Heart left ventricle (tissue), 16 donors: ENCODE data around the gene MAP3K4. TPM values are rescaled to one million over a fixed set of nuclear protein-coding genes. Genes with fewer than 3 reads are reported as not detected.

Experiments
- ATAC-seq, 4 donors: fragments of 200-7000 bp; cut with Tn5 transposase; one replicate each; pipeline ENCODE4 v1.9.1; 2020 to 2022; ENCODE audit warnings: moderate library complexity in 4 of 4, mild to moderate bottlenecking in 3 of 4, moderate number of reproducible peaks in 1 of 4
- DNase-seq, 5 donors: peaks; one replicate each; pipeline ENCODE4 v3.0.0-alpha.2; 2020
- H3K27ac ChIP-seq, 12 donors: fragments of 200-600 bp; sonication (generic) in 4 of 12; one replicate each; pipeline versions ENCODE4 v1.5.0 to v1.8.0; 2016 to 2022; ENCODE audit warnings: mild to moderate bottlenecking in 2 of 12
- H3K27me3 ChIP-seq, 9 donors: fragments of 200-600 bp; sonication (generic) in 2 of 9; one replicate each; pipeline versions ENCODE4 v1.5.1 to v1.8.0; 2016 to 2022; ENCODE audit warnings: mild to moderate bottlenecking in 3 of 9
- H3K36me3 ChIP-seq, 9 donors: fragments of 200-600 bp; sonication (generic) in 2 of 9; one replicate each; pipeline versions ENCODE4 v1.5.0 to v1.8.0; 2018 to 2022; ENCODE audit warnings: mild to moderate bottlenecking in 2 of 9
- H3K4me1 ChIP-seq, 12 donors: fragments of 200-600 bp; sonication (generic) in 4 of 12; one replicate each; pipeline versions ENCODE4 v1.5.0 to v1.8.0; 2016 to 2022; ENCODE audit warnings: mild to moderate bottlenecking in 3 of 12
- H3K4me3 ChIP-seq, 12 donors: fragments of 200-600 bp; sonication (generic) in 4 of 12; one replicate each; pipeline versions ENCODE4 v1.5.0 to v1.8.0; 2017 to 2022; ENCODE audit warnings: mild to moderate bottlenecking in 9 of 12, moderate library complexity in 4 of 12
- H3K9me3 ChIP-seq, 12 donors: fragments of 200-600 bp; sonication (generic) in 4 of 12; one replicate each; pipeline versions ENCODE4 v1.5.0 to v1.8.0; 2016 to 2022; ENCODE audit warnings: mild to moderate bottlenecking in 1 of 12
- CTCF ChIP-seq, 12 donors: fragments of 200-600 bp; sonication (generic) in 4 of 12; IDR thresholded peaks; one replicate each; pipeline versions ENCODE4 v1.5.0 to v1.8.0; 2018 to 2022; ENCODE audit warnings: antibody characterized with exemption in 12 of 12, mild to moderate bottlenecking in 5 of 12
- POLR2A ChIP-seq, 2 donors: fragments of 450-650 bp; IDR thresholded peaks; one replicate each; pipeline ENCODE4 v1.6.1; 2017; ENCODE audit warnings: antibody characterized with exemption in 2 of 2, mild to moderate bottlenecking in 2 of 2, moderate library complexity in 2 of 2
- WGBS, 4 donors: extraction: QIAGEN DNeasy Blood & Tissue Kit in 2 of 4; methylation state at CpG; one replicate each; pipeline versions ENCODE4 v1.1.5 to v1.1.7; 2013 to 2018; 5-methylcytosine and 5-hydroxymethylcytosine counted together
- intact Hi-C, 10 donors: fragments of 100-400 bp; cut with DNase I; formaldehyde crosslinking; loops; one replicate each; pipeline versions ENCODE4 v1.11.1 to v1.14.2; 2022
- polyA plus RNA-seq, 2 donors: library from polyadenylated mRNA; stranded (reverse); fragments of 200-250 nt; gene quantifications; one replicate each; pipeline ENCODE4 v1.2.3, GENCODE V29; 2013
- total RNA-seq, 9 donors: library from RNA; depleted of rRNA in 2 of 9; stranded (reverse); fragments of >200 nt in 2 of 9; fragmentation: NEBNext Ultra II Directional in 3 of 9; extraction: Animal tissue kit (Norgen Biotek cat#: 25700) in 3 of 9; gene quantifications; one replicate each; pipeline versions ENCODE4 v1.1.0 to v1.2.4, GENCODE V29; 2016 to 2023
- donor health status: ischemic (EF 13 %, LVEDD 7.1; RV severe dilation, severe dysfunction).
- donor health status: healthy with polysubstance abuse.
- donor health status: DM: no; HTN: yes; CAD: no.
- donor health status: DM: no; HTN: no; CAD: no.
- donor health status: ischemic (EF 25% LVEDD 6.9; RV normal size, moderate dysfunction).
- donor health status: ischemic (EF 25% LVEDD 5.7; RV mildly dilated, moderate dysfunction).
- donor health status: healthy.
- donor health status: DM: yes; HTN: yes; CAD: no.
- donor health status: ischemic (EF 35%, LVEDD 5.7; RV mildly dilated, moderate dysfunction).
- donor health status: nonischemic (EF 11% LVEDD 7.7; RV severe dilation, severe dysfunction).
- donor health status: DM: yes; HTN: yes; CAD: no.
- donor health status: PGD.
- donor health status: ischemic (EF 29% LVEDD 5.4; RV normal size, mild dysfunction).
- donor health status: nonischemic (EF 23%, LVEDD 6.1; RV moderate dilation, normal function).

MAP3K4 gene
- total and polyA plus RNA-seq, 11 donors: 9.2 to 39.1 (median 28.4) TPM

DNA sequence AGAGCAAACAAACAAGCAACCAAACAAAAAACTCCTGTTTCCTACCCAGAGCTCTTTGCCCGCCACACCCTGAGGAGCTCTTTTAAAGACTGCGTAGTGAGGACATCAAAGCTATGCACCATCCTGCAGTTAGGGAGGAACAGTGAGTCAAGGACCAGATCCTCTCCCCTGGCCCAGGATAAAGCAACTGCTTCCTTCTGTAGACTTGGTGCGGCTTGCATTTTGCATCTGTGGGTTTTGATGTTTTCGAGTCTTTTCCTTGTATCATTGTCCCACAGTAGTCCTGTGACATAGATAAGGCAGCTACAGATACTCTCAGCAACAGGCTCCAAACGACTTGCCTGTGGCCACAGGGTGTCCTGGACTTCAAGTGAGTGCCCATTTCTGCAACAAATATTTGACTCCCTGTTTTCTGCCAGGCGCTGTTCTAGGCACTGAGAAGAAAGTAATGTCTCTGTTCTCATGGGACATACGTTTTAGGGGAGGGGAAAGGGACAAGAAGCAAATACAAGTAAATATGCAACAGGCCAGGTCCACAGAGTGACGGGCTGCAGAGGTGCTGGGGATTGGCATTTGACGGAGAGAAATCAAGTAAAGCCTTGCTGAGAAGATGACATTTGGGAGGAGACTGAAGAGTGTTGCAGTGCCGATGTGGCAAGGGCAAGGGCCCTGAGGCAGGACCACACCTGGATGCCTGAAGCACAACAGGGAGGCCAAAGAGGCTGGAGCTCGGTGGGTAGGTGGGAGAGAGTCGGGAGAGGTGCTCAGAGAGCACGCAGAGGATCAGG, 35.9 kb upstream of the MAP3K4 start:
- no peaks in the 10 kb centered on the region for H3K27me3 ChIP-seq
- H3K4me3 ChIP-seq: no peak overlapping the region
- DNase-seq (no peak), ATAC-seq (no peak)
- TF ChIP-seq POLR2A (IDR thresholded peaks at IDR 0.05): no peak
- no peak for TF ChIP-seq CTCF (IDR thresholded peaks at IDR 0.05)
- H3K27ac ChIP-seq: no peak overlapping the region
- no peaks in the 10 kb centered on the region for H3K9me3 ChIP-seq
- WGBS, 4 donors: 80 to 86% (median 80%) methylated on average over 13 of the region's 13 CpGs
- peaks cover 0 to 9% (median 2%) of the 10 kb centered on the region in 12 donors for H3K4me1 ChIP-seq
- intact Hi-C loops: no loop called here
- no peaks in the 10 kb centered on the region for H3K36me3 ChIP-seq

- no peak for ATAC-seq
Measured at GRCh38 chr6:160956300-160957035, 35.1 kb upstream of the MAP3K4 start.

GRCh38 chr6:160959726-160960435, 31.7 kb upstream of the MAP3K4 start:
- intact Hi-C loops: no loop called here
- no peaks in the 10 kb centered on the region for H3K9me3 ChIP-seq

More at GRCh38 chr6:160956300-160957035, 35.1 kb upstream of the MAP3K4 start:
- WGBS, 4 donors: 79 to 81% (median 81%) methylated on average over 8 of the region's 8 CpGs
- Histone ChIP-seq H3K4me3 (no peak overlapping the region), H3K4me1 (peaks cover 0 to 1% (median 0%) of the 10 kb centered on the region in 12 donors), H3K27me3 (no peaks in the 10 kb centered on the region), H3K9me3 (no peaks in the 10 kb centered on the region), H3K36me3 (no peaks in the 10 kb centered on the region), H3K27ac (no peak overlapping the region)
- intact Hi-C loops: no loop called here
- TF ChIP-seq POLR2A (IDR thresholded peaks at IDR 0.05) (no peak), CTCF (IDR thresholded peaks at IDR 0.05) (no peak)
- no peak for DNase-seq

More at GRCh38 chr6:160959726-160960435, 31.7 kb upstream of the MAP3K4 start:
- Histone ChIP-seq H3K4me1 (no peaks in the 10 kb centered on the region), H3K27ac (no peak overlapping the region), H3K36me3 (no peaks in the 10 kb centered on the region), H3K4me3 (no peak overlapping the region), H3K27me3 (no peaks in the 10 kb centered on the region)
- no peak for DNase-seq
- no peak for ATAC-seq
- 85 to 89% (median 87%) methylated on average over 7 of the region's 7 CpGs for whole genome bisulfite sequencing, 4 donors
- TF ChIP-seq CTCF (IDR thresholded peaks at IDR 0.05) (no peak), POLR2A (IDR thresholded peaks at IDR 0.05) (no peak)
